Measurements from ENCODE around the gene DPEP3.
A peak's percentile ranks its signal among the peaks of the same experiment; 100 is the strongest.

DPEP3 gene

DNA sequence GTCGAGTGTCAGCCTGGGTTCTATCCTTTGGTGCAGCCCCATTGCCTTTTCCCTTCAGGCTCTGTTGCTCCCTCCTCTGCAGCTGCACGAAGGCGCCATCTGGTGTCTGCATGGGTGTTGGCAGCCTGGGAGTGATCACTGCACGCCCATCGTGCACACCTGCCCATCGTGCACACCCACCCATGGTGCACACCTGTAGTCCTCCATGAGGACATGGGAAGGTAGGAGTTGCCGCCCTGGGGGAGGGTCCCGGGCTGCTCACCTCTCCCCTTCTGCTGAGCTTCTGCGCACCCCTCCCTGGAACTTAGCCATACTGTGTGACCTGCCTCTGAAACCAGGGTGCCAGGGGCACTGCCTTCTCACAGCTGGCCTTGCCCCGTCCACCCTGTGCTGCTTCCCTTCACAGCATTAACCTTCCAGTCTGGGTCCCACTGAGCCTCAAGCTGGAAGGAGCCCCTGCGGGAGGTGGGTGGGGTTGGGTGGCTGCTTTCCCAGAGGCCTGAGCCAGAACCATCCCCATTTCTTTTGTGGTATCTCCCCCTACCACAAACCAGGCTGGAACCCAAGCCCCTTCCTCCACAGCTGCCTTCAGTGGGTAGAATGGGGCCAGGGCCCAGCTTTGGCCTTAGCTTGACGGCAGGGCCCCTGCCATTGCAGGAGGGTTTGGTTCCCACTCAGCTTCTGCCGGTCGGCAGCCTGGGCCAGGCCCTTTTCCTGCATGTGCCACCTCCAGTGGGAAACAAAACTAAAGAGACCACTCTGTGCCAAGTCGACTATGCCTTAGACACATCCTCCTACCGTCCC lies 51.5 kb downstream of the DPEP3 start:
- peak; percentile 65 for DNase-seq

DNA sequence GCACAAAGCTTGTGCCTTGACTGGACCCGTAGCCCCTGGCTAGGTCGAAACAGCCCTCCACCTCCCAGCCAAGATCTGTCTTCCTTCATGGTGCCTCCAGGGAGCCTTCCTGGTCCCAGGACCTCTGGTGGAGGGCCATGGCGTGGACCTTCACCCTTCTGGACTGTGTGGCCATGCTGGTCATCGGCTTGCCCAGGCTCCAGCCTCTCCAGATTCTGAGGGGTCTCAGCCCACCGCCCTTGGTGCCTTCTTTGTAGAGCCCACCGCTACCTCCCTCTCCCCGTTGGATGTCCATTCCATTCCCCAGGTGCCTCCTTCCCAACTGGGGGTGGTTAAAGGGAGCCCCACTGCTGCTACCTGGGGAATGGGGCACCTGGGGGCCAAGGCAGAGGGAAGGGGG lies 52.2 kb downstream of the DPEP3 start:
- DNase-seq = no peak

DNA sequence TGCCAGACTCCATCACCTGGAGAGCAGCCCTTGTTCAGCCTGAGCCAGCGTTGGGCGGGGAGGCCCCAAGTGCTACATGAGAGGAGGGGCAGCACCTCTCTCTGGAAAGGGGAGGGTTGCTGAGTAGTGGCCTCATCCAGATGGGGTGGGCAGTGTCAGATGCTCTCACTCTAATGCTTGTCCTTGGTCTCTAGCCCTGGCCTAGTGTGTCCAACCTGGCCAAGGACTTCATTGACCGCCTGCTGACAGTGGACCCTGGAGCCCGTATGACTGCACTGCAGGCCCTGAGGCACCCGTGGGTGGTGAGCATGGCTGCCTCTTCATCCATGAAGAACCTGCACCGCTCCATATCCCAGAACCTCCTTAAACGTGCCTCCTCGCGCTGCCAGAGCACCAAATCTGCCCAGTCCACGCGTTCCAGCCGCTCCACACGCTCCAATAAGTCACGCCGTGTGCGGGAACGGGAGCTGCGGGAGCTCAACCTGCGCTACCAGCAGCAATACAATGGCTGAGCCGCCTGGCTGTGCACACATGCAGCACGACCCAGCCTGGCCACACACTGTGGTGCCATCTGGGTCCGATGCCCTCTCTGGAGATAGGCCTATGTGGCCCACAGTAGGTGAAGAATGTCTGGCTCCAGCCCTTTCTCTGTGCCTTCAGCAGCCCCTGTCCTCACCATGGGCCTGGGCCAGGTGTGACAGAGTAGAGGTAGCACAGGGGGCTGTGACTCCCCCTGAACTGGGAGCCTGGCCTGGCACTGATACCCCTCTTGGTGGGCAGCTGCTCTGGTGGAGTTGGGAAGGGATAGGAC lies 53.0 kb downstream of the DPEP3 start:
- no peak for DNase-seq

DNA sequence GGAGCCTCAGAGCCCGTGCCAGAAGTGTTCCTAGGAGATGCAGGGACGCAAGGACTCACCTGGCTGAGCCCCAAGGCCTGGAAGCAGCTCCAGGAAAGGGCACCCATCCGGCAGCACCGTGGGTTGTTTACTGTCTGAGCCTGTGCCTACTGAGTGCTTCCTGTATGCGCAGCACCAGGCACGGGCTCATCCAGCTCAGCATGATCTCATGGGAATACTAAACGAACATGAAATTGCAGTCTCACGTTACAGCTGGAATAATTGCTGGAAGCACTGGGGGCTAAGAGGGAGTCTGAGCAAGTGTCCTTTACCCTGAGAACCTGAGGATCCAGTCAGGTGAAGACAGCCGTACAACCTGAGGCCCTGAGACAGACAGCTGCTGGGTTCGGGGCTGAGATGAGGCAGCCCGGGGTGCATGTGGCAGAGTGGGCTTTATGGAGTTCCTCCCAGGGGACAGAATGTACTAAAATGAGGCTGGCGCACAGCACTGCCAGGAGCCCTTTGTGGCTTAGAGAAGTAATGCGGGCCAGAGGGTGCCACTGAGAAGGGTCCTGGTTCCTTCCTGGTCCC lies 54.0 kb downstream of the DPEP3 start:
- no peak for DNase-seq

Measured in T-helper 9 cell (primary cell).